Measurements from ENCODE around the gene TFF1. TPM values are rescaled to one million over a fixed set of nuclear protein-coding genes. Genes with fewer than 3 reads are reported as not detected.

Gene TFF1
- total RNA-seq, 3 donors from 2014 or later, result 0.98 to 4.4 TPM; not detected in 1

GRCh38 chr21:42381347-42381984 lies 15.1 kb upstream of the TFF1 start:
- Histone ChIP-seq H3K36me3 (no peaks in the 10 kb centered on the region), H3K9me3 (no peaks in the 10 kb centered on the region), H3K27me3 (no peaks in the 10 kb centered on the region), H3K4me3 (no peak overlapping the region), H3K4me1 (no peaks in the 10 kb centered on the region), H3K27ac (no peak overlapping the region)
- intact Hi-C loops (cut with DNase I; ENCODE audit: low total_unique reads), result no loop called here
- TF ChIP-seq CTCF (IDR thresholded peaks at IDR 0.05) (peak in 2 of 3 donors; percentile 66 to 88), POLR2A (IDR thresholded peaks at IDR 0.05) (no peak)
- peak in 1 of 2 donors; percentile 35 for DNase-seq (ENCODE audit: low spot score in 2 of 2)

- Histone ChIP-seq H3K27me3 (peaks cover 0 to 4% of the 10 kb centered on the region in 2 donors), H3K4me3 (no peak overlapping the region), H3K9me3 (no peaks in the 10 kb centered on the region), H3K4me1 (no peaks in the 10 kb centered on the region), H3K27ac (no peak overlapping the region), H3K36me3 (no peaks in the 10 kb centered on the region)
- intact Hi-C loops (cut with DNase I; ENCODE audit: low total_unique reads), result no loop called here
- peak in 1 of 2 donors; percentile 7 for DNase-seq (ENCODE audit: low spot score in 2 of 2)
- TF ChIP-seq CTCF (IDR thresholded peaks at IDR 0.05) (no peak), POLR2AphosphoS5 (IDR thresholded peaks at IDR 0.05) (no peak), POLR2A (IDR thresholded peaks at IDR 0.05) (no peak)
These were observed 13.3 kb upstream of the TFF1 start for GRCh38 chr21:42379426-42380215.

GRCh38 chr21:42378418-42378817 lies 12.1 kb upstream of the TFF1 start:
- H3K4me1 ChIP-seq, result no peaks in the 10 kb centered on the region
- DNase-seq (ENCODE audit: low spot score in 2 of 2), result peak in 1 of 2 donors; percentile 9
- intact Hi-C loops (cut with DNase I; ENCODE audit: low total_unique reads), result no loop called here
- TF ChIP-seq POLR2AphosphoS5 (IDR thresholded peaks at IDR 0.05) (no peak), CTCF (IDR thresholded peaks at IDR 0.05) (no peak), POLR2A (IDR thresholded peaks at IDR 0.05) (no peak)
- H3K27me3 ChIP-seq, result peaks cover 0 to 4% of the 10 kb centered on the region in 2 donors
- H3K4me3 ChIP-seq, result no peak overlapping the region
- no peaks in the 10 kb centered on the region for H3K36me3 ChIP-seq
- H3K27ac ChIP-seq, result no peak overlapping the region
- no peaks in the 10 kb centered on the region for H3K9me3 ChIP-seq

- Histone ChIP-seq H3K27ac (no peak overlapping the region), H3K4me3 (no peak overlapping the region), H3K9me3 (no peaks in the 10 kb centered on the region), H3K4me1 (no peaks in the 10 kb centered on the region), H3K27me3 (peaks cover 0 to 4% of the 10 kb centered on the region in 2 donors), H3K36me3 (no peaks in the 10 kb centered on the region)
- peak in 1 of 2 donors; percentile 31 for DNase-seq (ENCODE audit: low spot score in 2 of 2)
- intact Hi-C loops (cut with DNase I; ENCODE audit: low total_unique reads), result no loop called here
- TF ChIP-seq POLR2A (IDR thresholded peaks at IDR 0.05), result no peak
- no peak for TF ChIP-seq POLR2AphosphoS5 (IDR thresholded peaks at IDR 0.05)
- TF ChIP-seq CTCF (IDR thresholded peaks at IDR 0.05), result no peak
These were observed 11.6 kb upstream of the TFF1 start for GRCh38 chr21:42377951-42378340.
